Cardiac muscle cell (in vitro differentiated cells and primary cell): ENCODE results near the gene TMEM123. TPM values are rescaled to one million over a fixed set of nuclear protein-coding genes. Genes with fewer than 3 reads are reported as not detected.

ENCODE experiments used
- DNase-seq, 2 donors: peaks; one replicate each; pipeline versions ENCODE4 v3.0.0 to v3.0.0-alpha.2; 2010 to 2017; ENCODE audit warnings: low read depth in 1 of 2, low spot score in 1 of 2
- H3K27ac ChIP-seq: fragments of 200-600 bp; sonication (generic); 2 replicates; pipeline ENCODE4 v1.5.1; 2016
- H3K27me3 ChIP-seq: fragments of 200-600 bp; sonication (generic); 2 replicates; pipeline ENCODE4 v1.6.0; 2016; ENCODE audit warnings: control low read depth
- H3K36me3 ChIP-seq: fragments of 200-600 bp; sonication (generic); 2 replicates; pipeline ENCODE4 v1.5.1; 2016; ENCODE audit warnings: control low read depth
- H3K4me1 ChIP-seq: fragments of 200-600 bp; sonication (generic); 2 replicates; pipeline ENCODE4 v1.8.1; 2017; ENCODE audit warnings: low read depth, mild to moderate bottlenecking, mixed run types
- H3K4me3 ChIP-seq: fragments of 200-600 bp; sonication (generic); 2 replicates; pipeline ENCODE4 v1.5.1; 2016; ENCODE audit warnings: mild to moderate bottlenecking
- H3K9me3 ChIP-seq: fragments of 200-600 bp; sonication (generic); 2 replicates; pipeline ENCODE4 v1.5.1; 2017; ENCODE audit warnings: low read depth, mild to moderate bottlenecking, control low read depth
- polyA plus RNA-seq: library from polyadenylated mRNA; unstranded; fragments of >200 nt; fragmentation: Nextera tagmentation; extraction: Ambion mirVana; gene quantifications from 2 replicates; pipeline ENCODE4 v1.2.1, GENCODE V29; 2016
- total RNA-seq: library from RNA; depleted of rRNA; stranded (reverse); fragments of >200 nt; gene quantifications from 2 replicates; pipeline ENCODE4 v1.2.3, GENCODE V29; 2016
- TF ChIP-seq, protein P1 (sequence below): IDR thresholded peaks from 2 replicates; pipeline ENCODE4 v1.5.1; 2012; ENCODE audit warnings: low read depth, mild to moderate bottlenecking, low read length

TMEM123 gene
- total and polyA plus RNA-seq, 2 experiments from 2014 or later: 86.3 to 92.6 TPM

DNA sequence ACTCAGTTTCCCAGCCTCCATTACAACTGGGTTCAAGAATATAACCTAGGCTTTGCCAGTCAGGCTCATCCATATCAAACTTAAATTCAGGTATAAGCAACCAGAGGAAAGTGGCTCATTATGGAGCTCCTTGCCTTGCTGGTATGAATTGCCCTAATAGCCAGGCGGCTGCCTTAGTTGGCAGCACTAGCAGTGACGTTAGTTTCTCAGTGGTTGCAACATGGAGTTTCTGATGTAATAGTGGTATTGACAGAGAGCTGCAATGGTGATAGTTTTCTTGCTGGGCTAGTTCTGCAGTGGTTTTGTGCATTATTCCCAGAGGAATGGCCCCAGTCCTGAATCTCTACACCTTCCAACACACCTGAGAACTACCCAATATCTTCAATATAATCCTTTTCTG, 3.8 kb upstream of the TMEM123 start:
- H3K36me3 ChIP-seq: no peaks in the 10 kb centered on the region
- no peaks in the 10 kb centered on the region for H3K9me3 ChIP-seq
- no peaks in the 10 kb centered on the region for H3K27me3 ChIP-seq
- no peak overlapping the region for H3K27ac ChIP-seq
- no peaks in the 10 kb centered on the region for H3K4me1 ChIP-seq
- no peak overlapping the region for H3K4me3 ChIP-seq
- DNase-seq: peak in 1 of 2 donors; percentile 82
- TF ChIP-seq, protein P1, sequence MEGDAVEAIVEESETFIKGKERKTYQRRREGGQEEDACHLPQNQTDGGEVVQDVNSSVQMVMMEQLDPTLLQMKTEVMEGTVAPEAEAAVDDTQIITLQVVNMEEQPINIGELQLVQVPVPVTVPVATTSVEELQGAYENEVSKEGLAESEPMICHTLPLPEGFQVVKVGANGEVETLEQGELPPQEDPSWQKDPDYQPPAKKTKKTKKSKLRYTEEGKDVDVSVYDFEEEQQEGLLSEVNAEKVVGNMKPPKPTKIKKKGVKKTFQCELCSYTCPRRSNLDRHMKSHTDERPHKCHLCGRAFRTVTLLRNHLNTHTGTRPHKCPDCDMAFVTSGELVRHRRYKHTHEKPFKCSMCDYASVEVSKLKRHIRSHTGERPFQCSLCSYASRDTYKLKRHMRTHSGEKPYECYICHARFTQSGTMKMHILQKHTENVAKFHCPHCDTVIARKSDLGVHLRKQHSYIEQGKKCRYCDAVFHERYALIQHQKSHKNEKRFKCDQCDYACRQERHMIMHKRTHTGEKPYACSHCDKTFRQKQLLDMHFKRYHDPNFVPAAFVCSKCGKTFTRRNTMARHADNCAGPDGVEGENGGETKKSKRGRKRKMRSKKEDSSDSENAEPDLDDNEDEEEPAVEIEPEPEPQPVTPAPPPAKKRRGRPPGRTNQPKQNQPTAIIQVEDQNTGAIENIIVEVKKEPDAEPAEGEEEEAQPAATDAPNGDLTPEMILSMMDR: no peak

GRCh38 chr11:102453921-102454320, 1.4 kb upstream of the TMEM123 start:
- Histone ChIP-seq H3K4me1 (peaks cover 3% of the 10 kb centered on the region), H3K36me3 (no peaks in the 10 kb centered on the region), H3K9me3 (no peaks in the 10 kb centered on the region), H3K27ac (no peak overlapping the region), H3K27me3 (no peaks in the 10 kb centered on the region), H3K4me3 (no peak overlapping the region)
- TF ChIP-seq, protein P1: no peak
- no peak for DNase-seq

DNA sequence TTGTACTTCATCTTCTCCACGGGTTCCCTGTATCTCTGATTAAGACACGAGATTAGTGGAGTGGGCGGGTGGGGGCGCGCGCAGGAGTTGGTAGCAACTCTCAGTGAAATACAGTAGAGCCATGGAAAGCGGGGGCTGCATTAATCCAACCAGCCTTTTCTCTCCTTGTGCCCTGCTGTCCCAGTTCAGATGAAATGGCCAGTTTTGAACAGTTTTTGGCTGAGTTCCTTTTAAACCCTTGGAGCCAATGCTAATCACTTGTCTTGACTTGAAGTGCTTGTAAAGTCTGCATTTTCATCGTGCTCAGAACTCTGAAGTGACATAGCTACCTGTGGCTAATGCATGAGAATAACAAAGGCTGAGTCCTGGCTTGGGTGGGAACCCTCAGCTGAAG, 734 bp upstream of the TMEM123 start:
- TF ChIP-seq, protein P1: no peak
- Histone ChIP-seq H3K36me3 (no peaks in the 10 kb centered on the region), H3K27ac (peak overlapping the region; percentile 87), H3K9me3 (no peaks in the 10 kb centered on the region), H3K4me1 (peaks cover 3% of the 10 kb centered on the region), H3K4me3 (peak overlapping the region; percentile 93), H3K27me3 (no peaks in the 10 kb centered on the region)
- DNase-seq: no peak

- Histone ChIP-seq H3K4me3 (peak overlapping the region; percentile 93), H3K4me1 (peaks cover 3% of the 10 kb centered on the region), H3K36me3 (peaks cover 6% of the 10 kb centered on the region), H3K27ac (peak overlapping the region; percentile 87), H3K27me3 (no peaks in the 10 kb centered on the region), H3K9me3 (no peaks in the 10 kb centered on the region)
- peak; percentile 36 to 72 for DNase-seq
- TF ChIP-seq, protein P1: peak; percentile 17
Measured at GRCh38 chr11:102451681-102452460, 694 bp downstream of the TMEM123 start.

DNA sequence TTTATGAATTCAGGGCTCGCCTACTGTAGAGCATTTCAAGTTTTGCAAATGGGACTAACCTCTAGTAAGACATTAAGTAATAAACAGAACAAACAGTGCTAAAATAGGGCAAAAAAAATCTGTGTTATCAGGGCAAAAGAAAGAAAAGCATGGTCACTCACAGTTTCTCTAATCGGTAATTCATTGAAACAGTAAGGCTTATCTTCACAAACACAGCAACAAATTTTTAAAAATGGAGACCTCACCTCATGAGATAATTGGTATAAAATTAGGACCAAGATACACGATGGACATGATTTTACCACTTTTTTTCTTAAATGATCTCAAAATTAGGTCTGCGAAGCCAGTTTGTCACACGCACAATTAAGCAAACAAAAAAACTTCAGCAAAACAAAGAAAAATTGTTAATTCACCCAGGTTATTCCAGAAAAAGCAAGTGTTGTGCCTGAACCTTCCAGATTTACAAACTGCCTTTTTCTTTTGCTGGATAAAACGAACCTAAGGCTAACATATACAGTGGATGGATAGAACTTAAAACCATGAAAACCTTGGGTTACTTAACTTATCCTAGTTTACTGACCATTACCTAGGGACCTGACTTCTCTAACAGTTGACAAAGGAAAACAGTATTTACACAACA, 1.4 kb downstream of the TMEM123 start:
- TF ChIP-seq, protein P1: no peak
- no peak for DNase-seq
- Histone ChIP-seq H3K27ac (no peak overlapping the region), H3K36me3 (peaks cover 6% of the 10 kb centered on the region), H3K9me3 (no peaks in the 10 kb centered on the region), H3K4me3 (peak overlapping the region; percentile 93), H3K27me3 (no peaks in the 10 kb centered on the region), H3K4me1 (peaks cover 3% of the 10 kb centered on the region)
